Neutrophil (primary cell): Measurements from ENCODE around the gene OCEL1.

Experiments used
- H3K27ac ChIP-seq: fragments of 200-600 bp; sonication (generic); 2 replicates; pipeline ENCODE4 v1.5.1; 2016; ENCODE audit warnings: mild to moderate bottlenecking, moderate library complexity
- H3K27me3 ChIP-seq: fragments of 200-600 bp; sonication (generic); 2 replicates; pipeline ENCODE4 v1.6.0; 2016; ENCODE audit warnings: mild to moderate bottlenecking
- H3K36me3 ChIP-seq: fragments of 200-600 bp; sonication (generic); 2 replicates; pipeline ENCODE4 v1.5.1; 2017
- H3K4me1 ChIP-seq, 2 experiments: fragments of 200-600 bp in 1 of 2; sonication (generic) in 1 of 2; 1 replicate in 1 of 2; 2 replicates in 1 of 2; pipeline versions ENCODE4 v1.5.1 to v1.6.1; 2013 to 2016; ENCODE audit warnings: low read depth in 1 of 2, low read length in 1 of 2, mild to moderate bottlenecking in 1 of 2, moderate library complexity in 1 of 2; ENCODE audit not compliant: control insufficient read depth in 1 of 2, insufficient read depth in 1 of 2
- H3K4me3 ChIP-seq, 2 experiments: fragments of 200-600 bp in 1 of 2; sonication (generic) in 1 of 2; 1 replicate in 1 of 2; 2 replicates in 1 of 2; pipeline ENCODE4 v1.5.1; 2013 to 2016; ENCODE audit warnings: low read depth in 1 of 2, low read length in 1 of 2, mild to moderate bottlenecking in 1 of 2, moderate library complexity in 1 of 2
- H3K9me3 ChIP-seq: fragments of 200-600 bp; sonication (generic); 2 replicates; pipeline ENCODE4 v1.5.1; 2016
- TF ChIP-seq, protein P1 (sequence below): fragments of 200-600 bp; sonication (generic); IDR thresholded peaks from 2 replicates; pipeline ENCODE4 v1.5.1; 2016; ENCODE audit warnings: antibody characterized with exemption

Gene OCEL1

DNA sequence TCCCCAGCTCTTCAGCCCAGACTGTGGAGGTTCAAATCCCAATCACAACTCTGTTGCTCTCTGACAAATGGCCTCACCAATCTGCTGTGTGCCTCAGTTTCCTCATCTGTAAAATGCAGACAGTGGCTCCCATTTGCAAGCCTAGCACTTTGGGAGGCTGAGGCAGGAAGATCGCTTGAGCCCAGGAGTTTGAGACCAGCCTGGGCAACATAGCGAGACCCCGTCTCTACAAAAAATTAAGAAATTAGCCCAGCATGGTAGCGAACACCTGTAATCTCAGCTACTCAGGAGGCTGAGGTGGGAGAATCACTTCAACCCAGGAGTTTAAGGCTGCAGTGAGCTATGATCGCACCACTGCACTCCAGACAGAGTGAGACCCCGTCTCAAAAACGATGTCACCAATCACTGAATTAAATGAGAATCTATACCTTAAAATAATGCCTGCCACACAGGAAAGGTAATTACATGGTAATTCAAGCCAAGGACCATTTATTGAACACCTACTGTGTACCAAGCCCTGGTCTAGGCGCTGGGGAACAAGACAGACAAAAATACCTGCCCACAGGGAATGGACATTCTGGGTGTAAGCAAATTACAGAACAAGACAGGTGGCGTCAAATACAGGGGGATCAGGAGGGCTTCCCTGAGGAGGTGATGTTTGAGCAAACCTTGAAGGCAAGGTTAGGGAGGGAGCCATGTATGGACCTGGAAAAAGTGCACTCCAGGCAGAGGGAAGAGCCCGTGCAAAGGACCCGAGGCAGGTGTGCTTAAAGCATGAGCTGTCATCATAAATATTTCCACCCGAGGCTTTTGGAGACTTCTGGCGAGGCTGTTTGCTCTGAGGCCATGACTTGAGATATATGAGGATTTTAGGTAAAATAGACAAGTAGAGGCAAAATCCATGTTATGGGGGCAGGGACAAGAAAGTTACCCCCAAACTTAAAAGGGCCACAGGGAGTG lies 12.0 kb downstream of the OCEL1 start:
- H3K27me3 ChIP-seq, result peaks cover under 1% of the 10 kb centered on the region
- H3K4me3 ChIP-seq, result no peak overlapping the region
- no peak overlapping the region for H3K27ac ChIP-seq
- H3K4me1 ChIP-seq, result peaks cover 11 to 16% of the 10 kb centered on the region in 2 experiments
- H3K9me3 ChIP-seq, result no peaks in the 10 kb centered on the region
- no peaks in the 10 kb centered on the region for H3K36me3 ChIP-seq
- TF ChIP-seq, protein P1, sequence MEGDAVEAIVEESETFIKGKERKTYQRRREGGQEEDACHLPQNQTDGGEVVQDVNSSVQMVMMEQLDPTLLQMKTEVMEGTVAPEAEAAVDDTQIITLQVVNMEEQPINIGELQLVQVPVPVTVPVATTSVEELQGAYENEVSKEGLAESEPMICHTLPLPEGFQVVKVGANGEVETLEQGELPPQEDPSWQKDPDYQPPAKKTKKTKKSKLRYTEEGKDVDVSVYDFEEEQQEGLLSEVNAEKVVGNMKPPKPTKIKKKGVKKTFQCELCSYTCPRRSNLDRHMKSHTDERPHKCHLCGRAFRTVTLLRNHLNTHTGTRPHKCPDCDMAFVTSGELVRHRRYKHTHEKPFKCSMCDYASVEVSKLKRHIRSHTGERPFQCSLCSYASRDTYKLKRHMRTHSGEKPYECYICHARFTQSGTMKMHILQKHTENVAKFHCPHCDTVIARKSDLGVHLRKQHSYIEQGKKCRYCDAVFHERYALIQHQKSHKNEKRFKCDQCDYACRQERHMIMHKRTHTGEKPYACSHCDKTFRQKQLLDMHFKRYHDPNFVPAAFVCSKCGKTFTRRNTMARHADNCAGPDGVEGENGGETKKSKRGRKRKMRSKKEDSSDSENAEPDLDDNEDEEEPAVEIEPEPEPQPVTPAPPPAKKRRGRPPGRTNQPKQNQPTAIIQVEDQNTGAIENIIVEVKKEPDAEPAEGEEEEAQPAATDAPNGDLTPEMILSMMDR, result no peak

DNA sequence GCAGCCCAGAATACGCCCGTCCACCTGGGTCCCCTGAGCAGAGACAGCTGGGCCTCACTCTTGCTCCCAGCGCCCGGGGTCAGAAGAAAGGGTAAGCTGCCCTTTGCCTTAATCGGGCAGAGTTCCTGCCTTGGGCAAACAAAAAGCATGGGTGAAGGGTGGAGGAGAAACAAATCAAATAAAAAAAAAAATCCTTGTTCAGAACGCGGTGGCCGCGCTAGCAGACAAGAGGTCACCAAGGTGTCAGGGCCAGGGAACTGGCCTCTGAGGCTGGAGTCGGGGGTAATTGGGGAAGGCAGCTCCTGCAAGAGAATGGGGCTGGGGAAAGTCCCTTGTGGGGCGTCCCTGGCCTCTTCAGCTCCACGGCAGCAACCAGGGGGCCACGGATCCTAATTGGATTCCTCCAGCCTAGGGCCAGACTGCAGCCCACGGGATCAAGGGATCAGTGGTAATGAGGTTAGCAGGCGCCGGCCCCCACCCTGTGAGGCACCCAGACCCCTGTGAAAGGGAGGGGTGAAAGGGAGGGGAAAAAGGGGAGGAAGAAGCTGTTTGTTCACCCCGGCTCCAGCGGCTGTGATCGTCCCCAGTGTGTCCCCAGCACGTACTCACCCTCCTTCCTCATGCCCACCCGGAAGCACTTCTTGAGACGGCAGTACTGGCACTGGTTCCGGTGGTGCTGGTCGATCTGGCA lies 14.2 kb downstream of the OCEL1 start:
- H3K27me3 ChIP-seq, result peaks cover 22% of the 10 kb centered on the region
- H3K9me3 ChIP-seq, result no peaks in the 10 kb centered on the region
- H3K4me1 ChIP-seq, result peaks cover 8 to 16% of the 10 kb centered on the region in 2 experiments
- no peaks in the 10 kb centered on the region for H3K36me3 ChIP-seq
- H3K27ac ChIP-seq, result no peak overlapping the region
- TF ChIP-seq, protein P1, result no peak
- H3K4me3 ChIP-seq, result no peak overlapping the region

DNA sequence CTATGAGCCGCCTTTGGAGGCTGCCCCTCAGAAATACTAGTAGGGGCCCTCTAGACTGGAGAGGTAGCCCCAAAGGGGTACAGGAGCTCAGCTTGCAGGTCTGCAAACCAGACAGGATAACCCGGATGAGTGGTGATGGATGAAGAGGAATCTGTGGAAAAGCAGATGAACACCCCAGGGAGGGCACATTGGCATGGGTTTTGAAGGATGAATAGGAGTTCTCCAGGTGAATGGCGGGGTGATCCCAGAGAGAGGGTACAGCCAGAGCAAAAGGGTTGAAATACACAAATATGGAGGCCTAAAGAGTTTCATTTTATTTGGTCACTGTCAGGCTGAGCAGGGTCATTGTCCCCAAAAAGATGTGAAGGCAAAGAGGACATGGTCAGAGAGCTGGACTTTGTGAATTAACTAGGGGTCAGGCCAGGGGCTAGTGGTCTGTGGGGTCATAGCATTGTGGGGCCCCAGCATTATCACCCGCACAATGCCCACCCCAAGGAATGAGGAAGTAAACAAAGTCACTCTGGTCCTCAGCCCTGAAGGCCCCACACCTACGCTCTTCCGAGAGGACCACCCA lies 14.9 kb downstream of the OCEL1 start:
- H3K27ac ChIP-seq, result no peak overlapping the region
- H3K27me3 ChIP-seq, result peaks cover 23% of the 10 kb centered on the region
- H3K36me3 ChIP-seq, result no peaks in the 10 kb centered on the region
- H3K4me3 ChIP-seq, result no peak overlapping the region
- no peaks in the 10 kb centered on the region for H3K9me3 ChIP-seq
- TF ChIP-seq, protein P1, result no peak
- peaks cover 4 to 10% of the 10 kb centered on the region in 2 experiments for H3K4me1 ChIP-seq

DNA sequence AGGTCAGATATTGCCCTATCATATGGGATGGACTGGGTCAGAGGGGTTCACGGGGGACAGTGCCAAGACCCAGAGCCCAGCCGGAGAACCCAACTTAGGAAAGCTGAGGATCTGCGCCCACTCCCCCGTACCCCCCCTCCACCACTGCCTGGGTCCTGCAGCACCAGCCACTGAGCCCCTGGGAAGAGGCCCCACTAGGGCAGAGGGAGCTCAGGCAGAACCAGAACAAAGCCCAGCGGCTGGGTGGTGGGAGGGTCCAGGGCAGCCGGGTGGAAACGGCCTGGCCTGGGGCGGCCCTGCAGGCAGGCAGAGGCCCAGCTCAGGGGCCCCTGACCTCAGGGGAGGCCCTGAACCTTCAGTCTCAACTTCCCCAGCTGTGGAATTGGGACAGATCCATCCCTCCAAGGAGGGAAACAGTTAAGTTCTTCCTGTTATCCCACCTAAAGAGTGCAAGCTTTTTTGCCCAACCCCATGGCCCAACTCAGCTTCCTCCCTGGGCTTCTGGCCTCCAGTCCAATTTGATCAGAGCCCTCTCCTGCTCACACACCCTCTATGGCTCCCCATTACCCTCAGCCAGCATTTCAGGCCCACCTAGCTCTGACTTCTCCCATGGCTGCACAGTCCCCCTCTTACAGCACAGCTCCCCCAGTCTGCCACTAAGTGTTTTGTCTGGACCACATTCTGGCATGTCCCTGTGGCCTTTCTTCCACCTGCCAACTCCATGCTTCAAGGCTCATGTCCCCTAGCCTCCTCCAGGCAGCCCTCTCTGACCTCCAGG lies 16.6 kb downstream of the OCEL1 start:
- H3K27ac ChIP-seq, result no peak overlapping the region
- H3K9me3 ChIP-seq, result no peaks in the 10 kb centered on the region
- TF ChIP-seq, protein P1, result no peak
- no peaks in the 10 kb centered on the region for H3K36me3 ChIP-seq
- H3K4me3 ChIP-seq, result no peak overlapping the region
- H3K27me3 ChIP-seq, result peaks cover 41% of the 10 kb centered on the region
- peaks cover 13% of the 10 kb centered on the region in 2 experiments for H3K4me1 ChIP-seq

DNA sequence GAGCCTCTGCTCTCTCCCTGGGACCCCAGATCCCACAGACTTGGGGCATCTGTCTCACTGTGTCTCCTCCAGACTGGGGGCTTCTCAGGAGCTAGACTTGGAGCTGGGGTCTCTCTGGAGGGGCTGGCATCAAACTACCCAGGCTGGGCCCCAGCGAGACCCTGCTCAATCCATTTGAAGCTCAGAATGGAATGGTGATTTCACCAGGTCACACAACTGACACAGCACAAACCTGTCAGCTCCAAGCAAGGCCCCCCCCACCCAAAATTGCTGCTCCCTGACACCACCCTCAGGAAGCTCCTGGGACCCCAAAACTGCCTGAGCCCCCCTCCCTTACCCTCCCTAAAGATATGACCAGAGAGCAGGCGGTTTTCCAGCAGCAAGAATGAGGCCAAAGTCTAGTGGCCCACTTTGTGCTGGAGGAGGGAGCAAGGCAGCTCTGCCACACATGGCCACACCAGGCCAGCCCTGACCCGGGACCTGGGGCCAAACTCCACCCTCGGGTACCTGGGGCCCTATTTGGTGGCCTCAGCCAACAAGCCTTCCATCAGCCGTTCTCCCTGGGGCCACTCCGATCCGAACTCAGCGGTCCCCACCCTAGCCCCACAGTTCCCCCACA lies 17.3 kb downstream of the OCEL1 start:
- H3K9me3 ChIP-seq, result no peaks in the 10 kb centered on the region
- TF ChIP-seq, protein P1, result no peak
- no peak overlapping the region for H3K27ac ChIP-seq
- H3K4me3 ChIP-seq, result no peak overlapping the region
- H3K27me3 ChIP-seq, result peaks cover 45% of the 10 kb centered on the region
- peaks cover 13% of the 10 kb centered on the region in 2 experiments for H3K4me1 ChIP-seq
- no peaks in the 10 kb centered on the region for H3K36me3 ChIP-seq
